ENCODE measurements around the gene MYO18B. TPM values are rescaled to one million over a fixed set of nuclear protein-coding genes. Genes with fewer than 3 reads are reported as not detected.

MYO18B gene
- total and polyA plus RNA-seq, 2 of the 4 experiments (the other 2 are of a cell fraction) = under 0.01 TPM; not detected in 1

DNA sequence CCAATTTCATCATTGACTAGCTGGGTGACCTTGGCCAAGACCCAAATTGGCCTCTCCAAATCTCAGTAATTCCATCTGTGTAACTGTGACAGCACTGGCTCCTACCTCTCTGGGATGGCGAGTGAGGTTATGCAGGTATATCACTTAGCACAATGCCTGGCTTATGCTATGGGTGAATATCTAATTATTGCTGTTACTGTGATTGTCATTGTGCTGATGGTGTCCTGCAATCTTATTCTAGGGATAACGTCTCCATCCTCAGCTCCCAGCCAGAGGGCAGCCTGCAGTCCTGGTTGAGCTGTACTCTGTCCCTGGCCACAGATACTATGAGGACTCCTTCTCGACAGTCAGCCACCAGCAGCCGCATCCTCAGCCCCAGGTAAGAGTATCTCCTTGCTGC lies 262.5 kb downstream of the MYO18B start:
- WGBS, 2 experiments (ENCODE audit: extremely low coverage in 2 of 2, insufficient read length in 1 of 2) = no CpG with 5 or more reads among the region's 4 CpGs
- H3K56ac ChIP-seq (ENCODE audit: extremely low read depth, insufficient read depth, low read length) = no peak overlapping the region
- no peaks in the 10 kb centered on the region for H3K36me3 ChIP-seq (ENCODE audit: control insufficient read depth, insufficient read depth, low read length)
- intact Hi-C loops (cut with micrococcal nuclease) (no loop called here), in situ Hi-C loops (cut with MboI; ENCODE audit: low sequenced_read_pairs) (no loop called here), dilution Hi-C loops (cut with HindIII; ENCODE audit: low sequenced_read_pairs, unreplicated experiment) (no loop called here)
- ATAC-seq (ENCODE audit: low read depth) = no peak
- H2BK15ac ChIP-seq (ENCODE audit: low read depth, low read length) = no peak overlapping the region
- H3K14ac ChIP-seq (replicated peaks; ENCODE audit: low read depth, low read length) = no peak overlapping the region
- no peak overlapping the region for H4K5ac ChIP-seq (ENCODE audit: low read depth, low read length)
- no peak overlapping the region for H2AFZ ChIP-seq (replicated peaks; ENCODE audit: low read length, poor library complexity)
- CTCF ChIA-PET = no interaction called here
- POLR2A ChIA-PET (ENCODE audit: unreplicated experiment) = no interaction called here
- no peak overlapping the region for H2BK120ac ChIP-seq (ENCODE audit: low read depth, low read length)
- H3K4ac ChIP-seq (ENCODE audit: low read depth, low read length) = no peak overlapping the region
- no TSS peak for BruUV-seq (replicated peaks)
- no peaks in the 10 kb centered on the region for H3K9me1 ChIP-seq (ENCODE audit: insufficient read depth, low read length)
- no peak overlapping the region for H3K18ac ChIP-seq (ENCODE audit: low read depth, low read length)
- H3K23ac ChIP-seq (ENCODE audit: low read depth, low read length) = no peak overlapping the region
- no peaks in the 10 kb centered on the region for H3K27me3 ChIP-seq (ENCODE audit: control insufficient read depth, insufficient read depth, low read length)
- no peak overlapping the region for H3K9ac ChIP-seq (ENCODE audit: low read depth, low read length)
- no peak for DNase-seq
- no peak overlapping the region for H2AK9ac ChIP-seq (replicated peaks; ENCODE audit: low read depth, low read length, poor library complexity)
- no peak overlapping the region for H3K4me3 ChIP-seq (ENCODE audit: insufficient read depth, low read depth, low read length)
- H4K8ac ChIP-seq (ENCODE audit: low read depth in 2 of 2, low read length in 2 of 2) = no peak overlapping the region
- TF ChIP-seq RCOR1 (IDR thresholded peaks at IDR 0.05; ENCODE audit: insufficient replicate concordance, low read length) (no peak), CEBPB (IDR thresholded peaks at IDR 0.05; ENCODE audit: low read depth, low read length) (no peak), MXI1 (IDR thresholded peaks at IDR 0.05; ENCODE audit: borderline replicate concordance, low read depth, low read length) (no peak), RFX5 (IDR thresholded peaks at IDR 0.05; ENCODE audit: low read depth, low read length) (no peak), BHLHE40 (IDR thresholded peaks at IDR 0.05; ENCODE audit: low read depth, low read length) (no peak)
- no peak overlapping the region for H3K27ac ChIP-seq (ENCODE audit: insufficient read depth, low read length)
- no peak overlapping the region for H3K4me2 ChIP-seq (ENCODE audit: low read depth, low read length)
- no peaks in the 10 kb centered on the region for H4K20me1 ChIP-seq (ENCODE audit: insufficient read depth, low read length)
- H3K9me3 ChIP-seq (ENCODE audit: control insufficient read depth, insufficient read depth, low read length) = peaks cover 30% of the 10 kb centered on the region
- H2BK20ac ChIP-seq (ENCODE audit: low read depth, low read length) = no peak overlapping the region
- no peak overlapping the region for H4K91ac ChIP-seq (ENCODE audit: insufficient read depth, low read depth, low read length)
- no peaks in the 10 kb centered on the region for H3K4me1 ChIP-seq (ENCODE audit: control insufficient read depth, insufficient read depth, low read length)
- no peaks in the 10 kb centered on the region for H3K79me1 ChIP-seq (ENCODE audit: low read depth in 1 of 2, low read length in 2 of 2)
- H2AK5ac ChIP-seq (ENCODE audit: low read depth, low read length) = no peak overlapping the region
- H2BK5ac ChIP-seq (ENCODE audit: low read depth, low read length, poor library complexity, severe bottlenecking) = no peak overlapping the region
